GM23338 (cell line): Measurements from ENCODE around the gene SMARCC2.
"Not testable (repeated sequence)": the region's sequence is repeated elsewhere in the genome, so short reads cannot be mapped to it uniquely, and the experiment has no call there.

Source experiments
- CREB1 ChIP-seq: fragments of 250-450 bp; sonication (Bioruptor Pico); IDR thresholded peaks from 2 replicates; pipeline ENCODE4 v1.5.0; 2020; ENCODE audit warnings: low read depth, mild to moderate bottlenecking, moderate library complexity
- CTCF ChIP-seq, 2 experiments: fragments of 200-600 bp in 1 of 2; sonication (generic) in 1 of 2; conservative IDR thresholded peaks; 2 replicates each; pipeline versions ENCODE4 v1.5.1 to v1.6.1; 2016 to 2017; ENCODE audit warnings: antibody characterized with exemption in 2 of 2, low read depth in 2 of 2, mild to moderate bottlenecking in 2 of 2, moderate library complexity in 1 of 2
- EZH2 ChIP-seq: fragments of 200-600 bp; sonication (generic); IDR thresholded peaks from one replicate; pipeline ENCODE4 v1.8.0; 2017; ENCODE audit warnings: antibody characterized with exemption, mild to moderate bottlenecking, low read depth; ENCODE audit not compliant: unreplicated experiment
- EZH2phosphoT487 ChIP-seq: fragments of 200-600 bp; sonication (generic); IDR thresholded peaks from one replicate; pipeline ENCODE4 v1.8.1; 2018; ENCODE audit warnings: antibody characterized with exemption; ENCODE audit not compliant: unreplicated experiment
- REST ChIP-seq: IDR thresholded peaks from one replicate; pipeline ENCODE4 v1.6.1; 2018; ENCODE audit warnings: antibody characterized with exemption; ENCODE audit not compliant: unreplicated experiment

- TF ChIP-seq CTCF (conservative IDR thresholded peaks at IDR 0.05; ENCODE audit: low read depth in 2 of 2); EZH2phosphoT487; EZH2; CREB1 (CRISPR knock-in tag); REST: not testable (repeated sequence)
Measured at GRCh38 chr12:56156464-56157200, 32.7 kb downstream of the SMARCC2 start.
